ENCODE results near the gene GRB10.

Gene GRB10

GRCh38 chr7:50782375-50783208 lies at the start of gene GRB10:
Gene GRB10 (minus strand): TSS chr7:50782896. CDS start chr7:50732322, 50,574 bp downstream.
- Mint-ChIP-seq H3K27ac (no peak within 1 kb of the TSS), H3K9me3 (peaks cover 5% of the 10 kb centered on the region), H3K27me3 (peaks cover 49% of the 10 kb centered on the region), H3K36me3 (ENCODE audit: low read depth) (no peaks in the 10 kb centered on the region), H3K4me1 (ENCODE audit: low read depth) (peaks cover 12% of the 10 kb centered on the region), H3K4me3 (peak within 1 kb of the TSS; percentile 56)

GRCh38 chr7:50828801-50829200 lies 46.1 kb upstream of the GRB10 start:
- no peak overlapping the region for H3K4me3 Mint-ChIP-seq
- H3K9me3 Mint-ChIP-seq: no peaks in the 10 kb centered on the region
- no peaks in the 10 kb centered on the region for H3K36me3 Mint-ChIP-seq (ENCODE audit: low read depth)
- H3K27me3 Mint-ChIP-seq: peaks cover 30% of the 10 kb centered on the region
- peaks cover 30% of the 10 kb centered on the region for H3K4me1 Mint-ChIP-seq (ENCODE audit: low read depth)
- H3K27ac Mint-ChIP-seq: no peak overlapping the region

- peaks cover 26% of the 10 kb centered on the region for H3K4me1 Mint-ChIP-seq (ENCODE audit: low read depth)
- H3K9me3 Mint-ChIP-seq: no peaks in the 10 kb centered on the region
- H3K36me3 Mint-ChIP-seq (ENCODE audit: low read depth): no peaks in the 10 kb centered on the region
- no peak overlapping the region for H3K27ac Mint-ChIP-seq
- H3K4me3 Mint-ChIP-seq: no peak overlapping the region
- H3K27me3 Mint-ChIP-seq: peaks cover 23% of the 10 kb centered on the region
Measured at GRCh38 chr7:50828116-50828515, 45.4 kb upstream of the GRB10 start.

- Mint-ChIP-seq H3K27ac (no peak overlapping the region), H3K4me1 (ENCODE audit: low read depth) (peaks cover 17% of the 10 kb centered on the region), H3K9me3 (no peaks in the 10 kb centered on the region), H3K27me3 (peaks cover 18% of the 10 kb centered on the region), H3K36me3 (ENCODE audit: low read depth) (no peaks in the 10 kb centered on the region), H3K4me3 (no peak overlapping the region)
Measured at GRCh38 chr7:50827281-50827680, 44.6 kb upstream of the GRB10 start.

GRCh38 chr7:50826371-50827172 lies 43.9 kb upstream of the GRB10 start:
- H3K27ac Mint-ChIP-seq: peak overlapping the region; percentile 62
- peaks cover 16% of the 10 kb centered on the region for H3K4me1 Mint-ChIP-seq (ENCODE audit: low read depth)
- no peaks in the 10 kb centered on the region for H3K9me3 Mint-ChIP-seq

GRCh38 chr7:50825465-50825864 lies 42.8 kb upstream of the GRB10 start:
- Mint-ChIP-seq H3K36me3 (ENCODE audit: low read depth) (no peaks in the 10 kb centered on the region), H3K27me3 (peaks cover 16% of the 10 kb centered on the region), H3K27ac (no peak overlapping the region), H3K4me1 (ENCODE audit: low read depth) (peaks cover 16% of the 10 kb centered on the region), H3K4me3 (no peak overlapping the region), H3K9me3 (no peaks in the 10 kb centered on the region)

More at GRCh38 chr7:50826371-50827172, 43.9 kb upstream of the GRB10 start:
- peaks cover 19% of the 10 kb centered on the region for H3K27me3 Mint-ChIP-seq
- no peak overlapping the region for H3K4me3 Mint-ChIP-seq
- no peaks in the 10 kb centered on the region for H3K36me3 Mint-ChIP-seq (ENCODE audit: low read depth)

- H3K27ac Mint-ChIP-seq: no peak overlapping the region
- H3K4me3 Mint-ChIP-seq: no peak overlapping the region
Measured at GRCh38 chr7:50824882-50825281, 42.2 kb upstream of the GRB10 start.

GRCh38 chr7:50822706-50823105 lies 40.0 kb upstream of the GRB10 start:
- Mint-ChIP-seq H3K9me3 (no peaks in the 10 kb centered on the region), H3K36me3 (ENCODE audit: low read depth) (no peaks in the 10 kb centered on the region), H3K4me3 (no peak overlapping the region), H3K27ac (no peak overlapping the region), H3K4me1 (ENCODE audit: low read depth) (peaks cover 14% of the 10 kb centered on the region), H3K27me3 (peaks cover 15% of the 10 kb centered on the region)

More at GRCh38 chr7:50824882-50825281, 42.2 kb upstream of the GRB10 start:
- Mint-ChIP-seq H3K4me1 (ENCODE audit: low read depth) (peaks cover 16% of the 10 kb centered on the region), H3K36me3 (ENCODE audit: low read depth) (no peaks in the 10 kb centered on the region), H3K9me3 (no peaks in the 10 kb centered on the region), H3K27me3 (peaks cover 14% of the 10 kb centered on the region)

- H3K27ac Mint-ChIP-seq: no peak overlapping the region
- peaks cover 8% of the 10 kb centered on the region for H3K4me1 Mint-ChIP-seq (ENCODE audit: low read depth)
- H3K36me3 Mint-ChIP-seq (ENCODE audit: low read depth): no peaks in the 10 kb centered on the region
Measured at GRCh38 chr7:50822110-50822509, 39.4 kb upstream of the GRB10 start.

GRCh38 chr7:50821457-50822008 lies 38.8 kb upstream of the GRB10 start:
- Mint-ChIP-seq H3K4me3 (no peak overlapping the region), H3K27me3 (peaks cover 19% of the 10 kb centered on the region), H3K9me3 (no peaks in the 10 kb centered on the region), H3K36me3 (ENCODE audit: low read depth) (no peaks in the 10 kb centered on the region), H3K27ac (no peak overlapping the region), H3K4me1 (ENCODE audit: low read depth) (peaks cover 2% of the 10 kb centered on the region)

More at GRCh38 chr7:50822110-50822509, 39.4 kb upstream of the GRB10 start:
- no peak overlapping the region for H3K4me3 Mint-ChIP-seq
- peaks cover 15% of the 10 kb centered on the region for H3K27me3 Mint-ChIP-seq
- H3K9me3 Mint-ChIP-seq: no peaks in the 10 kb centered on the region

- H3K4me1 Mint-ChIP-seq (ENCODE audit: low read depth): no peaks in the 10 kb centered on the region
- H3K27me3 Mint-ChIP-seq: peaks cover 20% of the 10 kb centered on the region
Measured at GRCh38 chr7:50818324-50818723, 35.6 kb upstream of the GRB10 start.

GRCh38 chr7:50817561-50817960 lies 34.9 kb upstream of the GRB10 start:
- Mint-ChIP-seq H3K4me3 (no peak overlapping the region), H3K36me3 (ENCODE audit: low read depth) (no peaks in the 10 kb centered on the region), H3K4me1 (ENCODE audit: low read depth) (no peaks in the 10 kb centered on the region), H3K27me3 (peaks cover 20% of the 10 kb centered on the region), H3K27ac (no peak overlapping the region), H3K9me3 (no peaks in the 10 kb centered on the region)

More at GRCh38 chr7:50818324-50818723, 35.6 kb upstream of the GRB10 start:
- no peaks in the 10 kb centered on the region for H3K9me3 Mint-ChIP-seq
- H3K27ac Mint-ChIP-seq: no peak overlapping the region
- no peaks in the 10 kb centered on the region for H3K36me3 Mint-ChIP-seq (ENCODE audit: low read depth)
- no peak overlapping the region for H3K4me3 Mint-ChIP-seq

GRCh38 chr7:50815138-50815537 lies 32.4 kb upstream of the GRB10 start:
- H3K4me1 Mint-ChIP-seq (ENCODE audit: low read depth): no peaks in the 10 kb centered on the region
- no peaks in the 10 kb centered on the region for H3K36me3 Mint-ChIP-seq (ENCODE audit: low read depth)
- no peak overlapping the region for H3K4me3 Mint-ChIP-seq
- no peaks in the 10 kb centered on the region for H3K9me3 Mint-ChIP-seq
- H3K27me3 Mint-ChIP-seq: peaks cover 9% of the 10 kb centered on the region
- H3K27ac Mint-ChIP-seq: no peak overlapping the region

GRCh38 chr7:50814166-50814565 lies 31.5 kb upstream of the GRB10 start:
- Mint-ChIP-seq H3K4me3 (no peak overlapping the region), H3K36me3 (ENCODE audit: low read depth) (no peaks in the 10 kb centered on the region), H3K27me3 (peaks cover 5% of the 10 kb centered on the region), H3K9me3 (no peaks in the 10 kb centered on the region), H3K4me1 (ENCODE audit: low read depth) (no peaks in the 10 kb centered on the region), H3K27ac (no peak overlapping the region)

Measured in stimulated activated naive CD8-positive, alpha-beta T cell treated with anti-CD3 and anti-CD28 coated beads, Interleukin-15, Interleukin-2, amounts not matched to agents 100 ng/mL and 50 ng/mL, for 24 hours (primary cell).